K562 (cell line): Measurements from ENCODE around the gene DCP2. TPM values are rescaled to one million over a fixed set of nuclear protein-coding genes. Genes with fewer than 3 reads are reported as not detected.

Experiments
- ATAC-seq: fragments of 200-7000 bp; cut with Tn5 transposase; 3 replicates; pipeline ENCODE4 v1.9.1; 2020; ENCODE audit warnings: moderate library complexity
- BruUV-seq: library from RNA; stranded (reverse); fragments of 400-500 nt; replicated peaks from 2 replicates; lab custom pipeline; 2021; lab: Mats Ljungman, UMichigan
- CTCF ChIA-PET: fragments of 300-600 bp; formaldehyde crosslinking; extraction: SDS; loops from one replicate; lab custom pipeline; 2021; ENCODE audit warnings: low intra/inter-chr PET ratio; lab: Yijun Ruan, JAX
- POLR2A ChIA-PET: fragments of 300-600, 350-650 bp; sonication (Branson Sonifier 250); formaldehyde crosslinking; extraction: SDS; loops from one replicate; lab custom pipeline; 2021; ENCODE audit warnings: antibody characterized with exemption, inconsistent platforms; lab: Yijun Ruan, JAX
- DNase-seq, 4 experiments: peaks; one replicate each; pipeline versions ENCODE4 v3.0.0 to v3.0.0-alpha.2; 2011 to 2018; ENCODE audit warnings: low spot score in 3 of 4, mixed read lengths in 3 of 4; ENCODE audit errors: extremely low read depth in 1 of 4
- FAIRE-seq: peaks from 2 replicates; lab custom pipeline; 2011; peaks lifted over from hg19 to GRCh38; lab: Jason Lieb, UNC
- H2AFZ ChIP-seq: 2 replicates; pipeline ENCODE4 v1.6.0; 2011; ENCODE audit warnings: low read depth, low read length, control low read depth, inconsistent platforms
- H3K27ac ChIP-seq: fragments of 200-600 bp; 3 replicates; pipeline ENCODE4 v1.8.0; 2011; ENCODE audit warnings: low read depth, mild to moderate bottlenecking, control low read depth, inconsistent platforms, low read length, moderate library complexity, mixed read lengths; ENCODE audit errors: extremely low read depth
- H3K27me3 ChIP-seq, 2 experiments: fragments of 300-600 bp in 1 of 2; 2 replicates in 1 of 2; 3 replicates in 1 of 2; pipeline versions ENCODE4 v1.6.0 to v1.8.0; 2011; ENCODE audit warnings: inconsistent platforms in 2 of 2, low read length in 2 of 2, mild to moderate bottlenecking in 1 of 2, mixed read lengths in 1 of 2, moderate library complexity in 1 of 2; ENCODE audit not compliant: control insufficient read depth in 2 of 2, insufficient read depth in 2 of 2
- H3K36me3 ChIP-seq: fragments of 300-600 bp; 3 replicates; pipeline ENCODE4 v1.8.0; 2011; ENCODE audit warnings: mild to moderate bottlenecking, low read length, inconsistent platforms; ENCODE audit not compliant: control insufficient read depth, insufficient read depth
- H3K4me1 ChIP-seq, 2 experiments: fragments of 200-600 bp in 1 of 2; replicated peaks in 1 of 2; 2 replicates in 1 of 2; 3 replicates in 1 of 2; pipeline versions ENCODE4 v1.5.1 to v1.8.0; 2011; ENCODE audit warnings: inconsistent platforms in 2 of 2, low read length in 2 of 2, mild to moderate bottlenecking in 1 of 2, mixed read lengths in 1 of 2, moderate library complexity in 1 of 2; ENCODE audit not compliant: control insufficient read depth in 2 of 2, insufficient read depth in 2 of 2
- H3K4me2 ChIP-seq: 2 replicates; pipeline ENCODE4 v1.6.1; 2011; ENCODE audit warnings: low read length, control low read depth, inconsistent platforms, mixed read lengths; ENCODE audit not compliant: insufficient read depth
- H3K4me3 ChIP-seq: fragments of 200-600 bp; sonication (generic), shearing (Covaris generic); 2 replicates; pipeline ENCODE4 v1.5.1; 2016; ENCODE audit warnings: control low read depth, inconsistent platforms
- H3K79me2 ChIP-seq: fragments of 200-600 bp; 3 replicates; pipeline ENCODE4 v1.8.0; 2011; ENCODE audit warnings: low read length, inconsistent platforms; ENCODE audit not compliant: control insufficient read depth, insufficient read depth
- H3K9ac ChIP-seq, 2 experiments: 2 replicates each; pipeline versions ENCODE4 v1.6.0 to v1.6.1; 2011; ENCODE audit warnings: low read depth in 2 of 2, low read length in 2 of 2, control low read depth in 1 of 2, inconsistent platforms in 1 of 2, mild to moderate bottlenecking in 1 of 2, mixed read lengths in 1 of 2; ENCODE audit not compliant: insufficient read depth in 1 of 2
- H3K9me1 ChIP-seq: one replicate; pipeline ENCODE4 v1.6.0; 2011; ENCODE audit warnings: inconsistent platforms, mild to moderate bottlenecking, low read length, moderate library complexity; ENCODE audit not compliant: control insufficient read depth, insufficient read depth
- H3K9me3 ChIP-seq: replicated peaks from 2 replicates; pipeline ENCODE4 v1.5.1; 2011; ENCODE audit warnings: low read depth, low read length, inconsistent platforms; ENCODE audit not compliant: control insufficient read depth, insufficient read depth
- H4K20me1 ChIP-seq: replicated peaks from 2 replicates; pipeline ENCODE4 v1.6.1; 2011; ENCODE audit warnings: low read length, inconsistent platforms, mixed read lengths; ENCODE audit not compliant: control insufficient read depth, insufficient read depth
- FOXA1 ChIP-seq: fragments of 450-650 bp; IDR thresholded peaks from 2 replicates; pipeline ENCODE4 v1.6.1; 2016; ENCODE audit warnings: mild to moderate bottlenecking, borderline replicate concordance
- LARP7 ChIP-seq: fragments of 450-650 bp; IDR thresholded peaks from 2 replicates; pipeline ENCODE4 v1.6.1; 2016
- RFX7 ChIP-seq: fragments of 250-450 bp; sonication (Bioruptor Pico); IDR thresholded peaks from 2 replicates; pipeline ENCODE4 v1.5.1; 2021; ENCODE audit warnings: mild to moderate bottlenecking
- SMAD2 ChIP-seq: fragments of 150-350 bp; IDR thresholded peaks from 2 replicates; pipeline ENCODE4 v1.6.1; 2014; ENCODE audit warnings: low read depth, mild to moderate bottlenecking, low read length
- ZC3H8 ChIP-seq: fragments of 450-650 bp; IDR thresholded peaks from 2 replicates; pipeline ENCODE4 v1.6.1; 2017
- ZSCAN32 ChIP-seq: fragments of 450-650 bp; formaldehyde crosslinking; IDR thresholded peaks from 2 replicates; pipeline ENCODE4 v1.4.0; 2020; ENCODE audit warnings: mild to moderate bottlenecking, moderate library complexity
- WGBS: fragments of 100-300 bp; shearing (Covaris generic); methylation state at CpG from one replicate; pipeline ENCODE4 v1.1.6; 2016; ENCODE audit warnings: low coverage, mixed read lengths; ENCODE audit not compliant: insufficient coverage; ENCODE audit errors: missing lambda C conversion rate; 5-methylcytosine and 5-hydroxymethylcytosine counted together
- in situ Hi-C: fragments of 300-500 bp; cut with MboI; formaldehyde crosslinking; loops from 4 replicates; pipeline ENCODE4 v1.15.0; 2018; ENCODE audit warnings: inconsistent platforms, mixed read lengths
- intact Hi-C: fragments of 100-400 bp; cut with micrococcal nuclease; formaldehyde crosslinking; loops from 2 replicates; pipeline ENCODE4 v1.14.2; 2022
- polyA plus RNA-seq, 8 experiments: library from polyadenylated mRNA; depleted of rRNA in 4 of 8; stranded (reverse) in 5 of 8; unstranded in 3 of 8; fragments of >200 nt; fragmentation: Nextera tagmentation in 2 of 8; fragmentation: Illumina TruSeq in 1 of 8; extraction: Ambion mirVana in 2 of 8; extraction: Trizol in 1 of 8; gene quantifications; 2 replicates each; pipeline versions ENCODE4 v1.2.1 to v1.2.3, GENCODE V29; 2011 to 2014; ENCODE audit warnings: inconsistent platforms in 1 of 8, missing spikeins in 1 of 8
- total RNA-seq, 7 experiments: library from RNA; depleted of rRNA in 6 of 7; stranded (reverse); fragments of >200 nt in 6 of 7; fragmentation: Illumina TruSeq in 2 of 7; extraction: Trizol in 2 of 7; gene quantifications; 2 replicates each; pipeline versions ENCODE4 v1.2.1 to v1.2.3, GENCODE V29; 2011 to 2021; ENCODE audit warnings: low replicate concordance in 1 of 7
- TF ChIP-seq, protein P1 (sequence below): fragments of 200-400 bp; formaldehyde crosslinking; IDR thresholded peaks from 2 replicates; pipeline ENCODE4 v1.6.1; 2017; ENCODE audit warnings: mild to moderate bottlenecking, low read depth, low read length, moderate library complexity

The DCP2 gene
- total and polyA plus RNA-seq, 9 of the 15 experiments (the other 6 are each of a cell fraction or from before 2014, with no cell fraction given), result 25.9 to 109 (median 46.7) TPM

- FAIRE-seq (no peak), ATAC-seq (no peak)
- Histone ChIP-seq H3K9me1 (no peaks in the 10 kb centered on the region), H3K36me3 (no peaks in the 10 kb centered on the region), H3K4me1 (peaks cover 4 to 8% of the 10 kb centered on the region in 2 experiments; a peak in 3 of 5 replicates), H3K79me2 (no peaks in the 10 kb centered on the region), H2AFZ (no peak overlapping the region), H4K20me1 (no peaks in the 10 kb centered on the region)
- no TSS peak for BruUV-seq
- in situ Hi-C loops, result no loop called here
- POLR2A ChIA-PET, result no interaction called here
- TF ChIP-seq LARP7 (no peak), ZC3H8 (no peak), SMAD2 (no peak), FOXA1 (no peak), RFX7 (CRISPR knock-in tag) (no peak), ZSCAN32 (CRISPR knock-in tag) (no peak)
- TF ChIP-seq, protein P1, sequence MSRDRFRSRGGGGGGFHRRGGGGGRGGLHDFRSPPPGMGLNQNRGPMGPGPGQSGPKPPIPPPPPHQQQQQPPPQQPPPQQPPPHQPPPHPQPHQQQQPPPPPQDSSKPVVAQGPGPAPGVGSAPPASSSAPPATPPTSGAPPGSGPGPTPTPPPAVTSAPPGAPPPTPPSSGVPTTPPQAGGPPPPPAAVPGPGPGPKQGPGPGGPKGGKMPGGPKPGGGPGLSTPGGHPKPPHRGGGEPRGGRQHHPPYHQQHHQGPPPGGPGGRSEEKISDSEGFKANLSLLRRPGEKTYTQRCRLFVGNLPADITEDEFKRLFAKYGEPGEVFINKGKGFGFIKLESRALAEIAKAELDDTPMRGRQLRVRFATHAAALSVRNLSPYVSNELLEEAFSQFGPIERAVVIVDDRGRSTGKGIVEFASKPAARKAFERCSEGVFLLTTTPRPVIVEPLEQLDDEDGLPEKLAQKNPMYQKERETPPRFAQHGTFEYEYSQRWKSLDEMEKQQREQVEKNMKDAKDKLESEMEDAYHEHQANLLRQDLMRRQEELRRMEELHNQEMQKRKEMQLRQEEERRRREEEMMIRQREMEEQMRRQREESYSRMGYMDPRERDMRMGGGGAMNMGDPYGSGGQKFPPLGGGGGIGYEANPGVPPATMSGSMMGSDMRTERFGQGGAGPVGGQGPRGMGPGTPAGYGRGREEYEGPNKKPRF, result no peak
- TF ChIP-seq, all 486 proteins: peak for 0
- 48% methylated on average over 2 of the region's 2 CpGs for WGBS
- no peak overlapping the region for H3K4me3 ChIP-seq
- no peak overlapping the region for H3K27ac ChIP-seq
- no peak overlapping the region for H3K4me2 ChIP-seq
- no peak for DNase-seq
- intact Hi-C loops, result no loop called here
- CTCF ChIA-PET, result no interaction called here
- H3K27me3 ChIP-seq, result peaks cover 3 to 15% of the 10 kb centered on the region in 2 experiments; a peak in 3 of 5 replicates
- no peak overlapping the region for H3K9ac ChIP-seq
- H3K9me3 ChIP-seq, result no peaks in the 10 kb centered on the region
Measured at GRCh38 chr5:113065626-113066025, 89.0 kb downstream of the DCP2 start.
